Tibial nerve (tissue), 3 donors: Measurements from ENCODE around the gene ZDHHC16.

ENCODE experiments used
- POLR2A ChIP-seq, 2 donors: fragments of 450-650 bp; IDR thresholded peaks; one replicate each; pipeline ENCODE4 v1.6.1; 2017; ENCODE audit warnings: antibody characterized with exemption in 2 of 2, mild to moderate bottlenecking in 2 of 2, moderate library complexity in 2 of 2
- TF ChIP-seq, protein P1 (sequence below), 5 experiments: fragments of 200-600 bp in 3 of 5; fragments of 450-650 bp in 2 of 5; sonication (generic) in 3 of 5; IDR thresholded peaks; one replicate each; pipeline ENCODE4 v1.5.1; 2016 to 2019; ENCODE audit warnings: antibody characterized with exemption in 5 of 5, mild to moderate bottlenecking in 3 of 5, moderate library complexity in 2 of 5

DNA sequence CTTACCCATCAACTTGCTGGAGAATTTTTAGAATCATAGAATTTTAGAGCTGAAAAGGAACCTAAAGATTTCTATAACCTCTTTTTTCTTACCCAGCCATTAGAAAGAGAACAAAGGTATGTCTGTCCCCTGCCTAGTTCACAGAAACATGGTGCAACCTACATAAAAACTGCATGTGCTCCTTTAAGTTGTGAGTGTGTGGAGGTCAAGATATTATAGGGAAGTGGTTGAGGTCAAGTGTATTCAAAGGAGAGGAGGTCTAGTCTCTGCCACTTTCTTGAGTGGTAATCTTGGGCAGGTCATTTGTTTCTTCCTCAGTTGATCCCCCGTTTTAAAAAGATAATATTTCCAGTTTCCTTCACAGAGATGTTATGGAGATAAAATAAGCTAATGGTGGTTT, 59.2 kb downstream of the ZDHHC16 start:
- TF ChIP-seq, protein P1, sequence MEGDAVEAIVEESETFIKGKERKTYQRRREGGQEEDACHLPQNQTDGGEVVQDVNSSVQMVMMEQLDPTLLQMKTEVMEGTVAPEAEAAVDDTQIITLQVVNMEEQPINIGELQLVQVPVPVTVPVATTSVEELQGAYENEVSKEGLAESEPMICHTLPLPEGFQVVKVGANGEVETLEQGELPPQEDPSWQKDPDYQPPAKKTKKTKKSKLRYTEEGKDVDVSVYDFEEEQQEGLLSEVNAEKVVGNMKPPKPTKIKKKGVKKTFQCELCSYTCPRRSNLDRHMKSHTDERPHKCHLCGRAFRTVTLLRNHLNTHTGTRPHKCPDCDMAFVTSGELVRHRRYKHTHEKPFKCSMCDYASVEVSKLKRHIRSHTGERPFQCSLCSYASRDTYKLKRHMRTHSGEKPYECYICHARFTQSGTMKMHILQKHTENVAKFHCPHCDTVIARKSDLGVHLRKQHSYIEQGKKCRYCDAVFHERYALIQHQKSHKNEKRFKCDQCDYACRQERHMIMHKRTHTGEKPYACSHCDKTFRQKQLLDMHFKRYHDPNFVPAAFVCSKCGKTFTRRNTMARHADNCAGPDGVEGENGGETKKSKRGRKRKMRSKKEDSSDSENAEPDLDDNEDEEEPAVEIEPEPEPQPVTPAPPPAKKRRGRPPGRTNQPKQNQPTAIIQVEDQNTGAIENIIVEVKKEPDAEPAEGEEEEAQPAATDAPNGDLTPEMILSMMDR (IDR thresholded peaks at IDR 0.05), result no peak
- TF ChIP-seq POLR2A (IDR thresholded peaks at IDR 0.05), result no peak
